ENCODE data around the gene CCDC197. TPM values are rescaled to one million over a fixed set of nuclear protein-coding genes. Genes with fewer than 3 reads are reported as not detected.

Gene CCDC197
- total and polyA plus RNA-seq, 9 of the 15 experiments (the other 6 are each of a cell fraction or from before 2014, with no cell fraction given) = not detected

- POLR2A ChIA-PET = no interaction called here
- no peak overlapping the region for H3K9ac ChIP-seq (ENCODE audit: insufficient read depth in 1 of 2, low read depth in 2 of 2, low read length in 2 of 2)
- no peak overlapping the region for H3K4me2 ChIP-seq (ENCODE audit: insufficient read depth, low read length)
- no peak overlapping the region for H3K27ac ChIP-seq (ENCODE audit: extremely low read depth, low read depth, low read length)
- H3K79me2 ChIP-seq (ENCODE audit: control insufficient read depth, insufficient read depth, low read length) = no peaks in the 10 kb centered on the region
- ATAC-seq (no peak), DNase-seq (ENCODE audit: extremely low read depth in 1 of 4, low spot score in 3 of 4) (no peak), FAIRE-seq (no peak)
- H4K20me1 ChIP-seq (replicated peaks; ENCODE audit: control insufficient read depth, insufficient read depth, low read length) = no peaks in the 10 kb centered on the region; the same call in 1 of the 2 replicates
- H3K9me3 ChIP-seq (replicated peaks; ENCODE audit: control insufficient read depth, insufficient read depth, low read depth, low read length) = no peaks in the 10 kb centered on the region
- no peaks in the 10 kb centered on the region for H3K36me3 ChIP-seq (ENCODE audit: control insufficient read depth, insufficient read depth, low read length)
- 0% methylated on average over 2 of the region's 4 CpGs for WGBS (ENCODE audit: insufficient coverage, low coverage, missing lambda C conversion rate)
- no peak overlapping the region for H2AFZ ChIP-seq (ENCODE audit: low read depth, low read length)
- peaks cover 2 to 26% of the 10 kb centered on the region in 2 experiments; a peak in 2 of 5 replicates for H3K27me3 ChIP-seq (ENCODE audit: control insufficient read depth in 2 of 2, insufficient read depth in 2 of 2, low read length in 2 of 2)
- in situ Hi-C loops (cut with MboI) = no loop called here
- H3K4me3 ChIP-seq = no peak overlapping the region
- intact Hi-C loops (cut with micrococcal nuclease) = no loop called here
- BruUV-seq (replicated peaks) = no TSS peak
- H3K9me1 ChIP-seq (ENCODE audit: control insufficient read depth, insufficient read depth, low read length) = no peaks in the 10 kb centered on the region
- CTCF ChIA-PET (ENCODE audit: low intra/inter-chr PET ratio) = no interaction called here
- H3K4me1 ChIP-seq (replicated peaks in 1 of 2; ENCODE audit: control insufficient read depth in 2 of 2, insufficient read depth in 2 of 2, low read length in 2 of 2) = peaks cover 0 to 4% of the 10 kb centered on the region in 2 experiments; a peak in 1 of 5 replicates
- no peak for TF ChIP-seq RBM25 (IDR thresholded peaks at IDR 0.05; ENCODE audit: low read depth, low read length, severe bottlenecking)
- no peak for TF ChIP-seq ZFP30 (CRISPR knock-in tag; IDR thresholded peaks at IDR 0.05; ENCODE audit: borderline replicate concordance)
- no peak for TF ChIP-seq E2F8 (IDR thresholded peaks at IDR 0.05; ENCODE audit: low read depth, partially characterized antibody)
- TF ChIP-seq PHTF2 (CRISPR knock-in tag; IDR thresholded peaks at IDR 0.05) = no peak
- no peak for TF ChIP-seq ZFP91 (CRISPR knock-in tag; IDR thresholded peaks at IDR 0.05)
- no peak for TF ChIP-seq NR2C2 (CRISPR knock-in tag; IDR thresholded peaks at IDR 0.05)
- no peak for TF ChIP-seq NR2C2 (tag; IDR thresholded peaks at IDR 0.05)
- TF ChIP-seq ZNF592 (IDR thresholded peaks at IDR 0.05) = no peak
- no peak for TF ChIP-seq ESRRB (CRISPR knock-in tag; IDR thresholded peaks at IDR 0.05; ENCODE audit: borderline replicate concordance)
- no peak for TF ChIP-seq CXXC5 (CRISPR knock-in tag; IDR thresholded peaks at IDR 0.05)
Observed at GRCh38 chr14:93954516-93954830, 42.6 kb upstream of the CCDC197 start.
